ENCODE data around the gene VAV3. TPM values are rescaled to one million over a fixed set of nuclear protein-coding genes. Genes with fewer than 3 reads are reported as not detected.

VAV3 gene
- total and polyA plus RNA-seq, 2 of the 13 experiments (the other 11 are each of a cell fraction or from before 2014, with no cell fraction given) = 15.9 to 29.8 TPM

- TF ChIP-seq, protein P1, sequence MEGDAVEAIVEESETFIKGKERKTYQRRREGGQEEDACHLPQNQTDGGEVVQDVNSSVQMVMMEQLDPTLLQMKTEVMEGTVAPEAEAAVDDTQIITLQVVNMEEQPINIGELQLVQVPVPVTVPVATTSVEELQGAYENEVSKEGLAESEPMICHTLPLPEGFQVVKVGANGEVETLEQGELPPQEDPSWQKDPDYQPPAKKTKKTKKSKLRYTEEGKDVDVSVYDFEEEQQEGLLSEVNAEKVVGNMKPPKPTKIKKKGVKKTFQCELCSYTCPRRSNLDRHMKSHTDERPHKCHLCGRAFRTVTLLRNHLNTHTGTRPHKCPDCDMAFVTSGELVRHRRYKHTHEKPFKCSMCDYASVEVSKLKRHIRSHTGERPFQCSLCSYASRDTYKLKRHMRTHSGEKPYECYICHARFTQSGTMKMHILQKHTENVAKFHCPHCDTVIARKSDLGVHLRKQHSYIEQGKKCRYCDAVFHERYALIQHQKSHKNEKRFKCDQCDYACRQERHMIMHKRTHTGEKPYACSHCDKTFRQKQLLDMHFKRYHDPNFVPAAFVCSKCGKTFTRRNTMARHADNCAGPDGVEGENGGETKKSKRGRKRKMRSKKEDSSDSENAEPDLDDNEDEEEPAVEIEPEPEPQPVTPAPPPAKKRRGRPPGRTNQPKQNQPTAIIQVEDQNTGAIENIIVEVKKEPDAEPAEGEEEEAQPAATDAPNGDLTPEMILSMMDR (CRISPR knock-in tag; IDR thresholded peaks at IDR 0.05) = no peak
- TF ChIP-seq MAFK (conservative IDR thresholded peaks at IDR 0.05 in 1 of 2, IDR thresholded peaks at IDR 0.05 in 1 of 2; ENCODE audit: low read length in 2 of 2) (peak; percentile 50 to 71; a peak in 3 of 4 replicates), KDM6A (CRISPR knock-in tag; IDR thresholded peaks at IDR 0.05; ENCODE audit: low read depth) (0 out of 2 replicates have a peak, but pooled peaks have one; percentile 26), ZNF333 (CRISPR knock-in tag; IDR thresholded peaks at IDR 0.05; ENCODE audit: borderline replicate concordance) (no peak), SOX5 (CRISPR knock-in tag; IDR thresholded peaks at IDR 0.05; ENCODE audit: borderline replicate concordance) (peak; percentile 89), NONO (IDR thresholded peaks at IDR 0.05) (no peak), NONO (CRISPR knock-in tag; conservative IDR thresholded peaks at IDR 0.05) (peak; percentile 62; the same call in 1 of the 2 replicates), FOXM1 (CRISPR knock-in tag; IDR thresholded peaks at IDR 0.05) (no peak), ZNF235 (CRISPR knock-in tag; IDR thresholded peaks at IDR 0.05; ENCODE audit: borderline replicate concordance) (no peak), SALL1 (CRISPR knock-in tag; IDR thresholded peaks at IDR 0.05) (peak; percentile 94), CC2D1A (CRISPR knock-in tag; IDR thresholded peaks at IDR 0.05) (no peak), MAFF (IDR thresholded peaks at IDR 0.05; ENCODE audit: low read depth, low read length) (peak; percentile 73), HDAC2 (CRISPR knock-in tag; IDR thresholded peaks at IDR 0.05) (0 out of 2 replicates have a peak, but pooled peaks have one; percentile 61), NFE2L2 (IDR thresholded peaks at IDR 0.05; ENCODE audit: low read length) (no peak), ADNP (CRISPR knock-in tag; IDR thresholded peaks at IDR 0.05) (no peak), RCOR2 (CRISPR knock-in tag; IDR thresholded peaks at IDR 0.05) (0 out of 2 replicates have a peak, but pooled peaks have one; percentile 47), HDAC1 (CRISPR knock-in tag; IDR thresholded peaks at IDR 0.05) (no peak), ZNF709 (CRISPR knock-in tag; IDR thresholded peaks at IDR 0.05) (no peak), ATF1 (CRISPR knock-in tag; IDR thresholded peaks at IDR 0.05) (peak; percentile 17; the same call in 1 of the 2 replicates), MYNN (CRISPR knock-in tag; IDR thresholded peaks at IDR 0.05; ENCODE audit: low read depth) (no peak), HOXA5 (CRISPR knock-in tag; IDR thresholded peaks at IDR 0.05) (no peak), ZNF510 (CRISPR knock-in tag; IDR thresholded peaks at IDR 0.05; ENCODE audit: low read depth) (no peak), ZNF816 (CRISPR knock-in tag; IDR thresholded peaks at IDR 0.05; ENCODE audit: borderline replicate concordance) (no peak)
- TF ChIP-seq, protein P2, sequence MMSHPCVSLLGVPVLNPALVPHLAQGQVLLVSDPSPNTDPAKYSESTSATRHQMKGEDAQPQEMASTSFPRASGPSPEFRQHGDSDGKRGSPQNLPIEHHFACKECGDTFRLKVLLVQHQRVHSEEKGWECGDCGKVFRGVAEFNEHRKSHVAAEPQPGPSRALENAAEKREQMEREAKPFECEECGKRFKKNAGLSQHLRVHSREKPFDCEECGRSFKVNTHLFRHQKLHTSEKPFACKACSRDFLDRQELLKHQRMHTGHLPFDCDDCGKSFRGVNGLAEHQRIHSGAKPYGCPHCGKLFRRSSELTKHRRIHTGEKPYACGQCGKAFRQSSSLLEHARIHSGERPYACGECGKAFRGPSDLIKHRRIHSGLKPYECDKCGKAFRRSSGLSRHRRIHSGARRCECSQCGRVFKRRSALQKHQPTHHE (CRISPR knock-in tag; IDR thresholded peaks at IDR 0.05; ENCODE audit: borderline replicate concordance) = no peak
- TF ChIP-seq, protein P3, sequence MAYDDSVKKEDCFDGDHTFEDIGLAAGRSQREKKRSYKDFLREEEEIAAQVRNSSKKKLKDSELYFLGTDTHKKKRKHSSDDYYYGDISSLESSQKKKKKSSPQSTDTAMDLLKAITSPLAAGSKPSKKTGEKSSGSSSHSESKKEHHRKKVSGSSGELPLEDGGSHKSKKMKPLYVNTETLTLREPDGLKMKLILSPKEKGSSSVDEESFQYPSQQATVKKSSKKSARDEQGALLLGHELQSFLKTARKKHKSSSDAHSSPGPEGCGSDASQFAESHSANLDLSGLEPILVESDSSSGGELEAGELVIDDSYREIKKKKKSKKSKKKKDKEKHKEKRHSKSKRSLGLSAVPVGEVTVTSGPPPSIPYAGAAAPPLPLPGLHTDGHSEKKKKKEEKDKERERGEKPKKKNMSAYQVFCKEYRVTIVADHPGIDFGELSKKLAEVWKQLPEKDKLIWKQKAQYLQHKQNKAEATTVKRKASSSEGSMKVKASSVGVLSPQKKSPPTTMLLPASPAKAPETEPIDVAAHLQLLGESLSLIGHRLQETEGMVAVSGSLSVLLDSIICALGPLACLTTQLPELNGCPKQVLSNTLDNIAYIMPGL (CRISPR knock-in tag; IDR thresholded peaks at IDR 0.05; ENCODE audit: borderline replicate concordance in 1 of 2, low read depth in 1 of 2) = no peak
- TF ChIP-seq, protein P4, sequence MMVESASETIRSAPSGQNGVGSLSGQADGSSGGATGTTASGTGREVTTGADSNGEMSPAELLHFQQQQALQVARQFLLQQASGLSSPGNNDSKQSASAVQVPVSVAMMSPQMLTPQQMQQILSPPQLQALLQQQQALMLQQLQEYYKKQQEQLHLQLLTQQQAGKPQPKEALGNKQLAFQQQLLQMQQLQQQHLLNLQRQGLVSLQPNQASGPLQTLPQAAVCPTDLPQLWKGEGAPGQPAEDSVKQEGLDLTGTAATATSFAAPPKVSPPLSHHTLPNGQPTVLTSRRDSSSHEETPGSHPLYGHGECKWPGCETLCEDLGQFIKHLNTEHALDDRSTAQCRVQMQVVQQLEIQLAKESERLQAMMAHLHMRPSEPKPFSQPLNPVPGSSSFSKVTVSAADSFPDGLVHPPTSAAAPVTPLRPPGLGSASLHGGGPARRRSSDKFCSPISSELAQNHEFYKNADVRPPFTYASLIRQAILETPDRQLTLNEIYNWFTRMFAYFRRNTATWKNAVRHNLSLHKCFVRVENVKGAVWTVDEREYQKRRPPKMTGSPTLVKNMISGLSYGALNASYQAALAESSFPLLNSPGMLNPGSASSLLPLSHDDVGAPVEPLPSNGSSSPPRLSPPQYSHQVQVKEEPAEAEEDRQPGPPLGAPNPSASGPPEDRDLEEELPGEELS (CRISPR knock-in tag; IDR thresholded peaks at IDR 0.05) = peak; percentile 87
Measured at GRCh38 chr1:107683191-107683657, 281.8 kb downstream of the VAV3 start (continued).
